Transverse colon (tissue), 4 donors: Measurements from ENCODE around the gene SEL1L3. TPM values are rescaled to one million over a fixed set of nuclear protein-coding genes. Genes with fewer than 3 reads are reported as not detected.
A peak's percentile ranks its signal among the peaks of the same experiment; 100 is the strongest.

Experiments
- DNase-seq: peaks from one replicate; pipeline ENCODE4 v3.0.0-alpha.2; 2019
- H3K27ac ChIP-seq, 4 donors: fragments of 200-600 bp; sonication (generic); 2 replicates each; pipeline ENCODE4 v1.5.1; 2016 to 2018; ENCODE audit warnings: inconsistent platforms in 4 of 4
- H3K27me3 ChIP-seq: fragments of 200-600 bp; sonication (generic); 2 replicates; pipeline ENCODE4 v1.5.1; 2017; ENCODE audit warnings: inconsistent platforms
- H3K36me3 ChIP-seq, 4 donors: fragments of 200-600 bp; sonication (generic); 2 replicates each; pipeline ENCODE4 v1.5.1; 2017 to 2019; ENCODE audit warnings: inconsistent platforms in 4 of 4
- H3K4me1 ChIP-seq, 4 donors: fragments of 200-600 bp; sonication (generic); 2 replicates each; pipeline ENCODE4 v1.5.1; 2017 to 2020; ENCODE audit warnings: inconsistent platforms in 4 of 4
- H3K4me3 ChIP-seq, 4 donors: fragments of 200-600 bp; sonication (generic); 1 replicate in 1 of 4; 2 replicates in 3 of 4; pipeline versions ENCODE4 v1.5.1 to v1.6.1; 2017 to 2019; ENCODE audit warnings: inconsistent platforms in 4 of 4
- H3K9me3 ChIP-seq, 2 donors: fragments of 200-600 bp; sonication (generic); 2 replicates each; pipeline ENCODE4 v1.5.1; 2017 to 2019; ENCODE audit warnings: inconsistent platforms in 2 of 2
- CTCF ChIP-seq, 5 experiments: fragments of 200-600 bp in 3 of 5; fragments of 450-650 bp in 2 of 5; sonication (generic) in 3 of 5; IDR thresholded peaks; 1 replicate in 2 of 5; 2 replicates in 3 of 5; pipeline ENCODE4 v1.5.1; 2016 to 2017; ENCODE audit warnings: antibody characterized with exemption in 5 of 5, inconsistent platforms in 3 of 5, mild to moderate bottlenecking in 2 of 5, moderate library complexity in 1 of 5
- EP300 ChIP-seq: sonication (generic); formaldehyde crosslinking; IDR thresholded peaks from one replicate; pipeline ENCODE4 v1.6.1; 2017; ENCODE audit warnings: antibody characterized with exemption, low read depth
- POLR2A ChIP-seq: fragments of 450-650 bp; IDR thresholded peaks from one replicate; pipeline ENCODE4 v1.6.1; 2016; ENCODE audit warnings: antibody characterized with exemption, mild to moderate bottlenecking, moderate library complexity
- POLR2AphosphoS5 ChIP-seq, 3 donors: sonication (generic); formaldehyde crosslinking; IDR thresholded peaks; one replicate each; pipeline ENCODE4 v1.6.1; 2016; ENCODE audit warnings: antibody characterized with exemption in 3 of 3
- WGBS, 2 donors: methylation state at CpG; one replicate each; pipeline ENCODE4 v1.1.5; 2018; ENCODE audit warnings: low coverage in 1 of 2; 5-methylcytosine and 5-hydroxymethylcytosine counted together
- in situ Hi-C, 4 donors: fragments of 200-750 bp; cut with MboI; loops; one replicate each; pipeline versions ENCODE4 v1.15.0 to v1.15.1; 2017; ENCODE audit warnings: low sequenced_read_pairs in 3 of 4, low pct_ligation_motif_present in 1 of 4, low pct_unique_long_range_greater_than_20kb in 1 of 4
- intact Hi-C: fragments of 100-400 bp; cut with DNase I; formaldehyde crosslinking; loops from one replicate; pipeline ENCODE4 v1.15.1; 2023; ENCODE audit warnings: low total_unique reads
- total RNA-seq, 4 donors: library from RNA; depleted of rRNA; stranded (reverse); fragments of >200 nt; gene quantifications; one replicate each; pipeline ENCODE4 v1.1.0, GENCODE V29; 2016

Gene SEL1L3
- total RNA-seq, 4 donors from 2014 or later = 51.3 to 128 (median 98.3) TPM

DNA sequence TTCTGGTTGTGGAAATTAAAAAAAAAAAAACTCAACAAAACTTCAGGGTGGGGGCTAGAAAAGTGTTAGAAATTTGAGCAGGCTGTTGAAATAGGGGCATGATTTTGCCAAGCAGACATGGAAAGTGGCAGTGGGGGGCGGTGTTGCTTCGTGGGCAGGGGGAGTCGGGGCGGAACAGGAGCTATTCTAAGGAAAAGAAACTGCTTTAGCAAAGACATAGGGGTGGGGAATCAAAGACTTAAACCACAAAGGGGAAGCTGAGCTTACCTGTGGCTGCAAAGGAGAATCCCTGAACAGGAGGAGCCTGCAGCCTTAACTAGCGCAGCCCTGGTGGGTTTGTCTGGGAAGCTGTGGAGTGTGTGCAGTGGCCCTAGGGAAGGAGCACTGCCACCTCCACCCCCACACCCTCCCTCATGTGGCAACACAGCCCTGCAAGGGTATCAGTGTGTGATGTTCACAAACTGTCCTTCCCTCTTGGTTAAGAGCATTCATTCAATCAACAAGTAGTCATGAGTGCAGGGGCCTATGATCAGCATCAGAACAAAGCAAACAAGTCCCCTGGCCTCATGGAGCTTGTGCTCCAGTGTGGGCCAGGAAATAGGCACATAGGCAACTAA is 20.5 kb downstream of the SEL1L3 start:
- TF ChIP-seq CTCF (IDR thresholded peaks at IDR 0.05) = no peak
- no peak for TF ChIP-seq EP300
- TF ChIP-seq POLR2A = no peak
- TF ChIP-seq POLR2AphosphoS5 (IDR thresholded peaks at IDR 0.05) = no peak
- no peaks in the 10 kb centered on the region for H3K27me3 ChIP-seq
- H3K36me3 ChIP-seq = peaks cover 0 to 6% (median 0%) of the 10 kb centered on the region in 4 donors
- H3K27ac ChIP-seq = no peak overlapping the region
- intact Hi-C loops = no loop called here
- H3K4me3 ChIP-seq = no peak overlapping the region
- H3K9me3 ChIP-seq = no peaks in the 10 kb centered on the region
- peak; percentile 36 for DNase-seq
- peaks cover 7 to 17% (median 12%) of the 10 kb centered on the region in 4 donors for H3K4me1 ChIP-seq
- WGBS, 2 donors = 75 to 80% methylated on average over 4 to 5 of the region's 5 CpGs
- in situ Hi-C loops = no loop called here

GRCh38 chr4:25839687-25840086 is 23.1 kb downstream of the SEL1L3 start:
- no peak overlapping the region for H3K4me3 ChIP-seq
- no peaks in the 10 kb centered on the region for H3K36me3 ChIP-seq
- DNase-seq = no peak
- H3K4me1 ChIP-seq = peaks cover 7 to 17% (median 12%) of the 10 kb centered on the region in 4 donors
- no peaks in the 10 kb centered on the region for H3K27me3 ChIP-seq
- H3K27ac ChIP-seq = no peak overlapping the region
- in situ Hi-C loops (no loop called here), intact Hi-C loops (no loop called here)
- TF ChIP-seq POLR2A = no peak
- no peak for TF ChIP-seq CTCF (IDR thresholded peaks at IDR 0.05)
- TF ChIP-seq EP300 = no peak
- no peak for TF ChIP-seq POLR2AphosphoS5 (IDR thresholded peaks at IDR 0.05)
- no peaks in the 10 kb centered on the region for H3K9me3 ChIP-seq
- 92 to 93% methylated on average over 12 of the region's 12 CpGs for WGBS, 2 donors

GRCh38 chr4:25839233-25839632 is 23.6 kb downstream of the SEL1L3 start:
- 86 to 91% methylated on average over 8 of the region's 8 CpGs for WGBS, 2 donors
- intact Hi-C loops = no loop called here
- H3K4me3 ChIP-seq = no peak overlapping the region
- H3K9me3 ChIP-seq = no peaks in the 10 kb centered on the region
- no peaks in the 10 kb centered on the region for H3K27me3 ChIP-seq
- no peak overlapping the region for H3K27ac ChIP-seq
- no peak for TF ChIP-seq POLR2AphosphoS5 (IDR thresholded peaks at IDR 0.05)
- no peak for TF ChIP-seq EP300
- in situ Hi-C loops = no loop called here
- no peak for DNase-seq
- H3K4me1 ChIP-seq = peaks cover 3 to 16% (median 10%) of the 10 kb centered on the region in 4 donors
- H3K36me3 ChIP-seq = no peaks in the 10 kb centered on the region

DNA sequence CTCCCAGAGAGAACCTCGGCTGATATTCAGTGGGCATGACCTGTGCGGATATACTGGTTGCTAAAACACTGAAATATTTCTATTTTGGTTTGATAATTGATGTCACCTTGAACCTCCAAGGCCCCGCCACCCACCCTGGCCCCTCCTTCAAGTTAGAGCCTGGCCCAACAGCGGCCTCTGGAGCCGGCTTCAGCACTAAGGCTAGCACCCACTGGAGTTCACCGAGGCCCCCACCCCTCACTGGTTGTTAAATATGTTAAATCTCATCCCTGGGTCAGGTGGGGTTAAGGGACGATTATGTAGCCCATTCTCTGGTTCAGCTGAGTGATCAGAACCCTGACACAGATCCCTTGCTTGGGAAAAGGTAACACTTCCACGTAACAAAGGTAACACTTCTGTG is 24.3 kb downstream of the SEL1L3 start:
- in situ Hi-C loops = no loop called here
- intact Hi-C loops = no loop called here
- no peak for DNase-seq
- no peak overlapping the region for H3K4me3 ChIP-seq
- 85% methylated on average over 8 of the region's 8 CpGs; no CpG with 5 or more reads in 1 of the 2 donors for WGBS, 2 donors
- H3K27me3 ChIP-seq = no peaks in the 10 kb centered on the region
- no peak overlapping the region for H3K27ac ChIP-seq
- no peaks in the 10 kb centered on the region for H3K36me3 ChIP-seq
- H3K4me1 ChIP-seq = peaks cover 0 to 9% (median 4%) of the 10 kb centered on the region in 4 donors
- no peak for TF ChIP-seq CTCF (IDR thresholded peaks at IDR 0.05)
- no peaks in the 10 kb centered on the region for H3K9me3 ChIP-seq

- no peak overlapping the region for H3K4me3 ChIP-seq
- H3K4me1 ChIP-seq = no peaks in the 10 kb centered on the region
- in situ Hi-C loops (no loop called here), intact Hi-C loops (no loop called here)
- H3K36me3 ChIP-seq = no peaks in the 10 kb centered on the region
- no peaks in the 10 kb centered on the region for H3K27me3 ChIP-seq
- 84 to 90% methylated on average over 3 to 4 of the region's 4 CpGs for WGBS, 2 donors
- no peaks in the 10 kb centered on the region for H3K9me3 ChIP-seq
- no peak for DNase-seq
- no peak overlapping the region for H3K27ac ChIP-seq
- TF ChIP-seq EP300 (no peak), POLR2AphosphoS5 (IDR thresholded peaks at IDR 0.05) (no peak), POLR2A (no peak), CTCF (IDR thresholded peaks at IDR 0.05) (no peak)
Observed at GRCh38 chr4:25837107-25837506, 25.7 kb downstream of the SEL1L3 start.
